Right atrium auricular region (tissue), 2 donors: ENCODE results near the gene MTMR2. TPM values are rescaled to one million over a fixed set of nuclear protein-coding genes. Genes with fewer than 3 reads are reported as not detected.

ENCODE experiments used
- DNase-seq: peaks from one replicate; pipeline ENCODE4 v3.0.0-alpha.2; 2019; ENCODE audit warnings: low spot score
- H3K27ac ChIP-seq, 2 donors: fragments of 200-600 bp; sonication (generic); 1 replicate in 1 of 2; 2 replicates in 1 of 2; pipeline ENCODE4 v1.5.1; 2016 to 2019
- H3K27me3 ChIP-seq, 2 donors: fragments of 200-600 bp; sonication (generic); one replicate each; pipeline versions ENCODE4 v1.5.1 to v1.6.0; 2017 to 2019
- H3K36me3 ChIP-seq: fragments of 200-600 bp; sonication (generic); one replicate; pipeline ENCODE4 v1.5.1; 2016
- H3K4me1 ChIP-seq, 2 donors: fragments of 200-600 bp; sonication (generic); one replicate each; pipeline versions ENCODE4 v1.5.1 to v1.6.0; 2017 to 2019
- H3K4me3 ChIP-seq, 2 donors: fragments of 200-600 bp; sonication (generic); 1 replicate in 1 of 2; 2 replicates in 1 of 2; pipeline ENCODE4 v1.5.1; 2017 to 2019; ENCODE audit warnings: mild to moderate bottlenecking in 1 of 2, moderate library complexity in 1 of 2
- H3K9me3 ChIP-seq, 2 donors: fragments of 200-600 bp; sonication (generic); one replicate each; pipeline ENCODE4 v1.5.1; 2019
- total RNA-seq, 2 donors: library from RNA; depleted of rRNA; stranded (reverse); fragments of >200 nt; gene quantifications; one replicate each; pipeline ENCODE4 v1.1.0, GENCODE V29; 2016
- TF ChIP-seq, protein P1 (sequence below), 2 donors: fragments of 200-600 bp; sonication (generic); IDR thresholded peaks; one replicate each; pipeline ENCODE4 v1.5.1; 2019; ENCODE audit warnings: antibody characterized with exemption in 2 of 2

MTMR2 gene
- total RNA-seq, 2 donors from 2014 or later = 14.9 to 15.3 TPM

DNA sequence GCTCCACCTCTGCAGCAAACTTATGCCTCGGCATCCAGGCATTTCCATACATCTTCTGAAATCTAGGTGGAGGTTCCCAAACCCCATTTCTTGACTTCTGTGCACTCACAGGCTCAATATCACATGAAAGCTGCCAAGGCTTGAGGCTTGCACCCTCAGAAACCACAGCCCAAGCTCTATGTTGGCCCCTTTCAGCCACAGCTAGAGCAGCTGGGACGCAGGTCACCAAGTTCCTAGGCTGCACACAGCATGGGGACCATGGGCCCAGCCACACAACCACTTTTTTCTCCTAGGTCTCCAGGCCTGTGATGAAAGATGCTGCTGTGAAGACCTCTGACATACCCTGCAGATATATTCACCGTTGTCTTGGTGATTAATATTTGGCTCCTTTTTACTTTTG, 24.7 kb upstream of the MTMR2 start:
- no peak overlapping the region for H3K4me3 ChIP-seq
- no peaks in the 10 kb centered on the region for H3K36me3 ChIP-seq
- DNase-seq = no peak
- H3K27ac ChIP-seq = no peak overlapping the region
- TF ChIP-seq, protein P1, sequence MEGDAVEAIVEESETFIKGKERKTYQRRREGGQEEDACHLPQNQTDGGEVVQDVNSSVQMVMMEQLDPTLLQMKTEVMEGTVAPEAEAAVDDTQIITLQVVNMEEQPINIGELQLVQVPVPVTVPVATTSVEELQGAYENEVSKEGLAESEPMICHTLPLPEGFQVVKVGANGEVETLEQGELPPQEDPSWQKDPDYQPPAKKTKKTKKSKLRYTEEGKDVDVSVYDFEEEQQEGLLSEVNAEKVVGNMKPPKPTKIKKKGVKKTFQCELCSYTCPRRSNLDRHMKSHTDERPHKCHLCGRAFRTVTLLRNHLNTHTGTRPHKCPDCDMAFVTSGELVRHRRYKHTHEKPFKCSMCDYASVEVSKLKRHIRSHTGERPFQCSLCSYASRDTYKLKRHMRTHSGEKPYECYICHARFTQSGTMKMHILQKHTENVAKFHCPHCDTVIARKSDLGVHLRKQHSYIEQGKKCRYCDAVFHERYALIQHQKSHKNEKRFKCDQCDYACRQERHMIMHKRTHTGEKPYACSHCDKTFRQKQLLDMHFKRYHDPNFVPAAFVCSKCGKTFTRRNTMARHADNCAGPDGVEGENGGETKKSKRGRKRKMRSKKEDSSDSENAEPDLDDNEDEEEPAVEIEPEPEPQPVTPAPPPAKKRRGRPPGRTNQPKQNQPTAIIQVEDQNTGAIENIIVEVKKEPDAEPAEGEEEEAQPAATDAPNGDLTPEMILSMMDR (IDR thresholded peaks at IDR 0.05) = no peak
- H3K27me3 ChIP-seq = no peaks in the 10 kb centered on the region
- H3K9me3 ChIP-seq = peaks cover 0 to 5% of the 10 kb centered on the region in 2 donors
- H3K4me1 ChIP-seq = no peaks in the 10 kb centered on the region

DNA sequence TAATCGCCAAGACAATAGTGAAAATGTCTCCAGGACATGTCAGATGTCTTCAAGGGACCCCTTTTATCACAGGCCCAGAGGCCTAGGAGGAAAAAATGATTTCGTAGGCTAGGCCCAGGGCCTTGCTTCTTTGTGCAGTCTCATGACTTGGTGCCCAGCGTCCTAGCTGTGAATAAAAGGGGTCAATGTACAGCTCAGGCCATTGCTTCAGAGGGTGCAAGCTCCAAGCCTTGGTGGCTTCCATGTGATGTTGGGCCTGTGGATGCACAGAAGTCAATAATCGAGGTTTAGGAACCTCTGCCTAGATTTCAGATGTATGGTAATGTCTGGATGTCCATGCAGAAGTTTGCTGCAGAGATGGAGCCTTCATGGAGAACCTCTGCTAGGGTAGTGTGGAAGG, 20.7 kb upstream of the MTMR2 start:
- Histone ChIP-seq H3K4me3 (no peak overlapping the region), H3K36me3 (no peaks in the 10 kb centered on the region), H3K27me3 (no peaks in the 10 kb centered on the region), H3K27ac (no peak overlapping the region), H3K9me3 (peaks cover 0 to 5% of the 10 kb centered on the region in 2 donors), H3K4me1 (no peaks in the 10 kb centered on the region)
- TF ChIP-seq, protein P1 (IDR thresholded peaks at IDR 0.05) = no peak
- DNase-seq = no peak

DNA sequence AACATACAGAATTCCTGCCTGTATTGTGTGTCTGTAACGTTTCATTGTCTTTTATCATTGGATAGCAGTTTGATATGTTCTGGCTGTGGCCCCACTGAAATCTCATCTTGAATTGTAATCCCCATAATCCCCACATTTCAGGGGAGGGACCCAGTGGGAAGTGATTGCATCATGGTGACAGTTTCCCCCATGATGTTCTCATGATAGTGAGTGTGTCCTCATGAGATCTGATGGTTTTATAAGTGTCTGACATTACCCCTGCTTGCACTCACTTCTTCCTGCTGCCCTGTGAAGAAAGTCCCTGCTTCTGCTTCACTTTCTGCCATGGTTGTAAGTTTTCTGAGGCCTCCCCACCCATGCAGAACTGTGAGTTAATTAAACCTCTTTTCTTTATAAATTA, 19.6 kb upstream of the MTMR2 start:
- DNase-seq = no peak
- TF ChIP-seq, protein P1 (IDR thresholded peaks at IDR 0.05) = no peak

DNA sequence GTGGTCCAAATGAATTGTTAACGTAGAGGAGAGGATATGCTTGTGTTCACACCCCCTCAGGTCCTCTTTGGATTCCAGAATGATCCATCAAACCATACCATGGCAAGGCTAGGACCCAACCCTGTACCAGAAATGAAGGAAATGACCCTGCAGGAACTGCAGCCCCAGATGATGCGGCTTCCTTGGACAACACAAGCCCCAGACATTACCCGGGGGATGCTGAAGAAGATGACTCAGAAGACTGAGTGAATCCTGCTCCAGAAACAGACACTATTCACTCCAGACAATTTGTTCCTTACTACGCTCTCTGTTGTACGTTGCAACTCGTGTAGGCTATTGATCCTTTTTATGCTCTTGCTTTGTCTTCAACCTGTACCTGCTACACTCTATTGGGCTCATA, 15.2 kb upstream of the MTMR2 start:
- H3K9me3 ChIP-seq = no peaks in the 10 kb centered on the region
- H3K4me1 ChIP-seq = no peaks in the 10 kb centered on the region
- no peak overlapping the region for H3K4me3 ChIP-seq
- no peaks in the 10 kb centered on the region for H3K27me3 ChIP-seq
- TF ChIP-seq, protein P1 (IDR thresholded peaks at IDR 0.05) = no peak
- H3K36me3 ChIP-seq = no peaks in the 10 kb centered on the region
- DNase-seq = no peak
- no peak overlapping the region for H3K27ac ChIP-seq

More for the DNA sequence above, 19.6 kb upstream of the MTMR2 start:
- H3K4me3 ChIP-seq = no peak overlapping the region
- no peaks in the 10 kb centered on the region for H3K4me1 ChIP-seq
- H3K27me3 ChIP-seq = no peaks in the 10 kb centered on the region
- peaks cover 0 to 5% of the 10 kb centered on the region in 2 donors for H3K9me3 ChIP-seq
- no peaks in the 10 kb centered on the region for H3K36me3 ChIP-seq
- H3K27ac ChIP-seq = no peak overlapping the region

DNA sequence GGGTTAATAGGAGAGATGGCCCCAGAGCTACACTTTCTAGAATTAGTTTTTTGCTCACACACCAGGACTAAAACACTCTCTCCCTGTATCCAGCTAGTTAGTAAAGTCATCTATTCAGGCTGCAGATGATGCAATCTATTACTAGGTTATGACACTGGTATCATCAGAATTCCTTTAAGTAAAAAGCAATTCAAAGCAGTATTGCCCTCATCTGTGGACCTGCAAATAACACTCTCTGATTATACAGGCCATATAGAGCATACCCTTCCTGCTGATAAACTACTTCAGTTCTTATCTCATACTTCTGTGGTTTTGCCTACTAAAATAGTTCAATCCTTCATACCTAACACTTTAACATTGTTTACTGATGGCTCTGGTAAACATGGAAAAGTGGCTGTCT, 13.5 kb upstream of the MTMR2 start:
- Histone ChIP-seq H3K27me3 (no peaks in the 10 kb centered on the region), H3K9me3 (peaks cover 0 to 1% of the 10 kb centered on the region in 2 donors), H3K4me1 (no peaks in the 10 kb centered on the region), H3K4me3 (no peak overlapping the region), H3K36me3 (no peaks in the 10 kb centered on the region), H3K27ac (no peak overlapping the region)
- DNase-seq = no peak
- TF ChIP-seq, protein P1 (IDR thresholded peaks at IDR 0.05) = no peak

DNA sequence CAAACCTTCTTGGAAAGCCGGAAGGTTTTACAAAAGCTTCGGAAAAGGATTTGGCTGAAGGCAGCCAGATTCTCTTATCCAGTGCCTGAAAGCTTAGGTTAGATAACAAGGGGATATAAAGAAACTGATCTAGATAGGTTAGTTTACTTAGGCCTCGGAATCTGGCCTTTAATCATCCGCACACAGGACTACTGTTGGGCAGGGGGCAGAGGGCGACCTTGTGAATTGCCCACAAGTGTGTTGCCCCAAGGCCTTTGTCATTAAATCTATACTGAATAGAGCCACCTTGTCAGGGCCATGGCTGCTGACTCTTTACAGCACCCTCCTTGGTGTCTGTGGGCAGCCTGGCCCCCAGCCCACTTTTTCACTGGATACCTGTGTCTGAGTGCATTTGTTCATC, 9.7 kb upstream of the MTMR2 start:
- H3K4me3 ChIP-seq = no peak overlapping the region
- no peaks in the 10 kb centered on the region for H3K27me3 ChIP-seq
- no peak overlapping the region for H3K27ac ChIP-seq
- TF ChIP-seq, protein P1 (IDR thresholded peaks at IDR 0.05) = no peak
- H3K9me3 ChIP-seq = peaks cover 0 to 12% of the 10 kb centered on the region in 2 donors
- DNase-seq = no peak
- H3K4me1 ChIP-seq = no peaks in the 10 kb centered on the region
- no peaks in the 10 kb centered on the region for H3K36me3 ChIP-seq
